Activated naive CD8-positive, alpha-beta T cell treated with anti-CD3 and anti-CD28 coated beads for 36 hours (primary cell): ENCODE results near the gene ARHGAP11B. TPM values are rescaled to one million over a fixed set of nuclear protein-coding genes. Genes with fewer than 3 reads are reported as not detected.
"Not testable (repeated sequence)": the region's sequence is repeated elsewhere in the genome, so short reads cannot be mapped to it uniquely, and the experiment has no call there.

Experiments
- DNase-seq: peaks from one replicate; pipeline ENCODE4 v3.0.0; 2021
- H3K27ac Mint-ChIP-seq: one replicate; pipeline ENCODE4 v1.8.0; 2022; ENCODE audit warnings: mild to moderate bottlenecking, moderate library complexity, mixed read lengths
- H3K27me3 Mint-ChIP-seq: one replicate; pipeline ENCODE4 v1.8.0; 2022; ENCODE audit warnings: mild to moderate bottlenecking, mixed read lengths
- H3K36me3 Mint-ChIP-seq: one replicate; pipeline ENCODE4 v1.8.0; 2021; ENCODE audit warnings: mild to moderate bottlenecking, mixed read lengths
- H3K4me1 Mint-ChIP-seq: one replicate; pipeline ENCODE4 v1.8.0; 2021; ENCODE audit warnings: mixed read lengths
- H3K4me3 Mint-ChIP-seq: one replicate; pipeline ENCODE4 v1.8.0; 2022; ENCODE audit warnings: mild to moderate bottlenecking, moderate library complexity, mixed read lengths
- H3K9me3 Mint-ChIP-seq: one replicate; pipeline ENCODE4 v1.8.0; 2022; ENCODE audit warnings: mixed read lengths
- total RNA-seq, 2 experiments: library from RNA; stranded (reverse); gene quantifications; one replicate each; pipeline ENCODE4 v1.2.3, GENCODE V29; 2021

ARHGAP11B gene

GRCh38 chr15:30675891-30676290 lies 50.0 kb downstream of the ARHGAP11B start:
- H3K4me1 Mint-ChIP-seq, H3K27me3 Mint-ChIP-seq, H3K4me3 Mint-ChIP-seq, H3K9me3 Mint-ChIP-seq, DNase-seq, H3K27ac Mint-ChIP-seq: not testable (repeated sequence)
- H3K36me3 Mint-ChIP-seq: peaks cover 35% of the 10 kb centered on the region

DNA sequence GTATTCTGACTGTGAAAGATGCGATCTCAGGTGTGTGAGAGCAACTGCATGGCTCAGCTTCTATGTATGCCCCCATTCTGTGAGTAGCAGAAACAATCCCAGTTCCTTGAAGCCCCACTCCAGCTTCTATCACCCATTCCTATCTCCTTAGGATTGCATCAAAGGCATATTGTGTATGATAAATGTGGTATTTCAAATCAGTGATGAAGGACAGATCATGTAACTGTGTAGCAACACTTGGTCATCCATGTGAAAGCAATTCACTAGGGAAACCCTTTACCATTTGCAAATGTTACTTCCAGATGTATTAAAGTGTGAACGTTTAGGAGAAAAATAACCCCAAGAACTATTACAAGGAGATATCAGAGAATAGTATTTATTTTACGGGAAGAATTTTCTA lies 55.1 kb downstream of the ARHGAP11B start:
- peaks cover 13% of the 10 kb centered on the region for H3K36me3 Mint-ChIP-seq
- not testable (repeated sequence) for H3K4me3 Mint-ChIP-seq, H3K4me1 Mint-ChIP-seq, H3K27ac Mint-ChIP-seq, H3K9me3 Mint-ChIP-seq, H3K27me3 Mint-ChIP-seq, DNase-seq

- not testable (repeated sequence) for H3K36me3 Mint-ChIP-seq
Measured at GRCh38 chr15:30685709-30686285, 59.9 kb downstream of the ARHGAP11B start.

DNA sequence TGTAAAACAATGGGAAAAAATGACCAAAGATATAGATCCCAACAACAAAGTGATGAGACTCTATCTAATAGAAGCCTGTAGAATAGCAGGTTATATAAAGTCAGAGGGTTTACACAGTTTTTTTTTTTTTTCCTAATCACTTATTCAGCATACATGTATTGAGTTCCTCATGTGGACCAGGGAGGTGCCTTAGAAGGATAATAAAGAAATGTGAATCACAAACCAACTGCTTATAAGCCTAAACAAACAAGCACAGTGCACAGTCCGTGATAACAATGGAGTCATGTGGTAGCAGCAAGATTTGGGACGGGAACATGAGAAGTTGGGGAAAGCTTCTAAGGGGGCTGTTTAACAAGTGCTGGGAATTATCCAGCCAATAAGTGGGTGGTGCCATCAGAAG lies 60.7 kb downstream of the ARHGAP11B start:
- H3K36me3 Mint-ChIP-seq, DNase-seq, H3K4me1 Mint-ChIP-seq, H3K27ac Mint-ChIP-seq, H3K9me3 Mint-ChIP-seq, H3K4me3 Mint-ChIP-seq, H3K27me3 Mint-ChIP-seq: not testable (repeated sequence)

More at GRCh38 chr15:30685709-30686285, 59.9 kb downstream of the ARHGAP11B start:
- not testable (repeated sequence) for H3K27ac Mint-ChIP-seq, H3K27me3 Mint-ChIP-seq, DNase-seq, H3K9me3 Mint-ChIP-seq, H3K4me1 Mint-ChIP-seq, H3K4me3 Mint-ChIP-seq

Other genes starting within 250 kb of the ARHGAP11B start
- gene CHRFAM7A, start 232.6 kb upstream of the ARHGAP11B start, total RNA-seq: 1 to 10 TPM in 1 of 2 experiments, under 1 TPM in 1; 0.04 to 1.2 TPM
- 1 to 10 TPM; 1.4 to 1.8 TPM for gene GOLGA8R, start 211.9 kb upstream of the ARHGAP11B start, total RNA-seq
- gene GOLGA8Q, start 74.1 kb upstream of the ARHGAP11B start, total RNA-seq: under 1 TPM; 0.76 to 0.82 TPM
- under 1 TPM in 1 of 2 experiments, not detected in 1; 0.36 TPM for gene GOLGA8H, start 22.1 kb upstream of the ARHGAP11B start, total RNA-seq